HCT116 (cell line): Measurements from ENCODE around the gene CYP46A1. TPM values are rescaled to one million over a fixed set of nuclear protein-coding genes. Genes with fewer than 3 reads are reported as not detected.

Experiments
- ATAC-seq: fragments of 200-7000 bp; cut with Tn5 transposase; 2 replicates; pipeline ENCODE4 v1.9.1; 2020; ENCODE audit warnings: mild to moderate bottlenecking, moderate library complexity
- BruUV-seq: library from RNA; stranded (reverse); fragments of 400-500 nt; replicated peaks from 2 replicates; lab custom pipeline; 2021; lab: Mats Ljungman, UMichigan
- CTCF ChIA-PET: fragments of 300-600 bp; sonication (Branson Sonifier 250); formaldehyde crosslinking; loops from one replicate; lab custom pipeline; 2021; ENCODE audit warnings: antibody characterized with exemption; lab: Charles Lee
- POLR2A ChIA-PET: fragments of 300-600, 350-600 bp; sonication (Branson Sonifier 250); formaldehyde crosslinking; loops from one replicate; lab custom pipeline; 2021; ENCODE audit warnings: antibody characterized with exemption; lab: Charles Lee
- RAD21 ChIA-PET, 2 experiments: fragments of 300-600 bp; sonication (Branson Sonifier 250); formaldehyde crosslinking; loops; one replicate each; lab custom pipeline; 2023; ENCODE audit warnings: low total read pairs in 2 of 2; ENCODE audit not compliant: uncharacterized antibody in 2 of 2, unreplicated experiment in 2 of 2, low non-redundant PET in 1 of 2; lab: Charles Lee
- DNase-seq: peaks from one replicate; pipeline ENCODE4 v3.0.0-alpha.2; 2010; ENCODE audit warnings: low read depth, low spot score
- H2AFZ ChIP-seq: fragments of 200-600 bp; shearing (Covaris generic), sonication (generic); 2 replicates; pipeline ENCODE4 v1.6.1; 2017; ENCODE audit warnings: low read depth, mixed run types, mixed read lengths, antibody characterized with exemption, low read length; ENCODE audit not compliant: poor library complexity, severe bottlenecking
- H3K27ac ChIP-seq: 2 replicates; pipeline ENCODE4 v1.5.1; 2012; ENCODE audit warnings: low read depth, low read length
- H3K27me3 ChIP-seq: fragments of 200-600 bp; sonication (generic); 2 replicates; pipeline ENCODE4 v1.6.1; 2016; ENCODE audit warnings: mixed run types, low read length, mixed read lengths; ENCODE audit not compliant: insufficient read depth
- H3K36me3 ChIP-seq, 2 experiments: fragments of 200-500 bp in 1 of 2; fragments of 200-600 bp in 1 of 2; sonication (Bioruptor generic) in 1 of 2; sonication (generic) in 1 of 2; 2 replicates each; pipeline versions ENCODE4 v1.5.1 to v1.6.1; 2014 to 2016; ENCODE audit warnings: low read length in 2 of 2, inconsistent platforms in 1 of 2, mixed read lengths in 1 of 2, mixed run types in 1 of 2; ENCODE audit not compliant: insufficient read depth in 2 of 2, control insufficient read depth in 1 of 2
- H3K4me1 ChIP-seq, 2 experiments: fragments of 200-600 bp in 1 of 2; sonication (generic) in 1 of 2; 2 replicates each; pipeline versions ENCODE4 v1.5.1 to v1.6.1; 2012 to 2017; ENCODE audit warnings: low read length in 2 of 2, inconsistent platforms in 1 of 2, mild to moderate bottlenecking in 1 of 2, mixed read lengths in 1 of 2, mixed run types in 1 of 2, moderate library complexity in 1 of 2; ENCODE audit not compliant: insufficient read depth in 2 of 2, control insufficient read depth in 1 of 2
- H3K4me2 ChIP-seq: fragments of 200-600 bp; sonication (generic); 2 replicates; pipeline ENCODE4 v1.6.1; 2017; ENCODE audit warnings: mixed run types, low read length, mixed read lengths
- H3K4me3 ChIP-seq, 2 experiments: fragments of 200-600 bp in 1 of 2; sonication (generic) in 1 of 2; replicated peaks in 1 of 2; 2 replicates each; pipeline ENCODE4 v1.5.1; 2011 to 2016; ENCODE audit warnings: low read length in 2 of 2, control low read depth in 1 of 2, low read depth in 1 of 2, mild to moderate bottlenecking in 1 of 2, mixed read lengths in 1 of 2, mixed run types in 1 of 2
- H3K79me2 ChIP-seq: fragments of 200-600 bp; sonication (generic); 2 replicates; pipeline ENCODE4 v1.6.1; 2017; ENCODE audit warnings: mild to moderate bottlenecking, mixed run types, low read length, moderate library complexity, mixed read lengths; ENCODE audit not compliant: insufficient read depth
- H3K9ac ChIP-seq: fragments of 200-600 bp; sonication (generic); 2 replicates; pipeline ENCODE4 v1.6.1; 2016; ENCODE audit warnings: low read length, mixed read lengths
- H3K9me2 ChIP-seq: fragments of 200-600 bp; sonication (generic), shearing (Covaris generic); 2 replicates; pipeline ENCODE4 v1.6.1; 2017; ENCODE audit warnings: mixed run types, mild to moderate bottlenecking, moderate library complexity; ENCODE audit not compliant: insufficient read depth
- H3K9me3 ChIP-seq, 2 experiments: fragments of 200-500 bp in 1 of 2; fragments of 200-600 bp in 1 of 2; sonication (Bioruptor generic) in 1 of 2; sonication (generic) in 1 of 2; 2 replicates each; pipeline ENCODE4 v1.6.1; 2014 to 2017; ENCODE audit warnings: low read length in 2 of 2, mixed read lengths in 2 of 2, inconsistent platforms in 1 of 2, low read depth in 1 of 2, mild to moderate bottlenecking in 1 of 2, mixed run types in 1 of 2, moderate library complexity in 1 of 2; ENCODE audit not compliant: control insufficient read depth in 1 of 2, insufficient read depth in 1 of 2
- H4K20me1 ChIP-seq: fragments of 200-600 bp; sonication (generic), shearing (Covaris generic); 2 replicates; pipeline ENCODE4 v1.6.1; 2017; ENCODE audit warnings: mixed run types, mild to moderate bottlenecking, moderate library complexity; ENCODE audit not compliant: insufficient read depth
- ATF3 ChIP-seq: IDR thresholded peaks from 2 replicates; pipeline ENCODE4 v1.6.1; 2012
- CBX3 ChIP-seq: IDR thresholded peaks from 2 replicates; pipeline ENCODE4 v1.6.1; 2012; ENCODE audit warnings: low read depth
- CTCF ChIP-seq, 3 experiments: fragments of 200-600 bp in 1 of 3; sonication (generic) in 1 of 3; IDR thresholded peaks in 2 of 3; conservative IDR thresholded peaks in 1 of 3; 2 replicates each; pipeline ENCODE4 v1.5.1; 2012 to 2017; ENCODE audit warnings: low read depth in 2 of 3, low read length in 2 of 3, antibody characterized with exemption in 1 of 3, borderline replicate concordance in 1 of 3, control low read depth in 1 of 3, mild to moderate bottlenecking in 1 of 3, mixed read lengths in 1 of 3, mixed run types in 1 of 3, moderate library complexity in 1 of 3; ENCODE audit not compliant: insufficient read depth in 1 of 3
- EGR1 ChIP-seq: IDR thresholded peaks from 2 replicates; pipeline ENCODE4 v1.6.1; 2012; ENCODE audit warnings: low read depth
- ELF1 ChIP-seq: IDR thresholded peaks from 2 replicates; pipeline ENCODE4 v1.6.1; 2012; ENCODE audit warnings: low read depth, borderline replicate concordance
- EZH2 ChIP-seq: fragments of 200-600 bp; sonication (generic); IDR thresholded peaks from 2 replicates; pipeline ENCODE4 v1.6.1; 2017; ENCODE audit warnings: antibody characterized with exemption, mixed run types
- EZH2phosphoT487 ChIP-seq: fragments of 200-600 bp; IDR thresholded peaks from 2 replicates; pipeline ENCODE4 v1.6.1; 2018; ENCODE audit warnings: antibody characterized with exemption, borderline replicate concordance
- FOSL1 ChIP-seq: IDR thresholded peaks from 2 replicates; pipeline ENCODE4 v1.6.1; 2012; ENCODE audit warnings: low read depth
- JUND ChIP-seq: IDR thresholded peaks from 2 replicates; pipeline ENCODE4 v1.6.1; 2012
- MAX ChIP-seq: IDR thresholded peaks from 2 replicates; pipeline ENCODE4 v1.6.1; 2012
- POLR2AphosphoS5 ChIP-seq: IDR thresholded peaks from 2 replicates; pipeline ENCODE4 v1.6.1; 2011; ENCODE audit warnings: mild to moderate bottlenecking, low read depth, low read length, moderate library complexity
- RAD21 ChIP-seq: IDR thresholded peaks from 2 replicates; pipeline ENCODE4 v1.6.1; 2012; ENCODE audit warnings: low read depth, mild to moderate bottlenecking
- SIN3A ChIP-seq: IDR thresholded peaks from 2 replicates; pipeline ENCODE4 v1.6.1; 2012; ENCODE audit warnings: low read depth
- SP1 ChIP-seq: IDR thresholded peaks from 2 replicates; pipeline ENCODE4 v1.6.1; 2012; ENCODE audit warnings: low read depth
- SRF ChIP-seq: IDR thresholded peaks from 2 replicates; pipeline ENCODE4 v1.6.1; 2012; ENCODE audit warnings: low read depth
- TCF7L2 ChIP-seq: IDR thresholded peaks from 2 replicates; pipeline ENCODE4 v1.7.0; 2011; ENCODE audit warnings: borderline replicate concordance, inconsistent platforms; ENCODE audit not compliant: insufficient read depth, insufficient read length; ENCODE audit errors: extremely low read depth
- YY1 ChIP-seq: IDR thresholded peaks from 2 replicates; pipeline ENCODE4 v1.6.1; 2011; ENCODE audit warnings: low read length, low read depth, moderate library complexity, mild to moderate bottlenecking; ENCODE audit not compliant: insufficient replicate concordance; ENCODE audit errors: extremely low read depth
- ZBTB33 ChIP-seq: IDR thresholded peaks from 2 replicates; pipeline ENCODE4 v1.6.1; 2011; ENCODE audit warnings: mild to moderate bottlenecking, low read length, moderate library complexity; ENCODE audit not compliant: insufficient replicate concordance; ENCODE audit errors: extremely low read depth
- ZFX ChIP-seq: fragments of 450-650 bp; IDR thresholded peaks from 2 replicates; pipeline ENCODE4 v1.6.1; 2017
- ZNF274 ChIP-seq: fragments of 200-500 bp; sonication (Bioruptor generic); IDR thresholded peaks from 2 replicates; pipeline ENCODE4 v1.6.1; 2014; ENCODE audit warnings: mild to moderate bottlenecking, low read depth, low read length, inconsistent platforms
- intact Hi-C: fragments of 100-400 bp; cut with micrococcal nuclease; formaldehyde crosslinking; loops from 2 replicates; pipeline ENCODE4 v1.10.0; 2022
- total RNA-seq: library from RNA; stranded (reverse); gene quantifications from one replicate; pipeline ENCODE4 v1.2.1, GENCODE V29; 2021; ENCODE audit not compliant: unreplicated experiment

CYP46A1 gene
- total RNA-seq, 1 experiment from 2014 or later: 0.76 TPM

GRCh38 chr14:99647411-99647810, 36.7 kb upstream of the CYP46A1 start:
- ChIA-PET POLR2A (no interaction called here), CTCF (no interaction called here), RAD21 (no interaction called here)
- intact Hi-C loops: no loop called here
- H2AFZ ChIP-seq: no peak overlapping the region
- H3K4me1 ChIP-seq: no peaks in the 10 kb centered on the region
- no peaks in the 10 kb centered on the region for H3K27me3 ChIP-seq
- H3K27ac ChIP-seq: no peak overlapping the region
- no peak for DNase-seq
- BruUV-seq: no TSS peak
- H3K9ac ChIP-seq: no peak overlapping the region
- TF ChIP-seq ZBTB33 (no peak), ELF1 (no peak), SP1 (no peak), EZH2 (no peak), SIN3A (no peak), CBX3 (no peak), SRF (no peak), CTCF (IDR thresholded peaks at IDR 0.05 in 2 of 3, conservative IDR thresholded peaks at IDR 0.05 in 1 of 3; ENCODE audit: borderline replicate concordance in 1 of 3, insufficient read depth in 1 of 3, low read depth in 2 of 3, low read length in 2 of 3) (no peak), EGR1 (no peak), RAD21 (no peak), ZNF274 (no peak), YY1 (no peak), POLR2AphosphoS5 (no peak), JUND (no peak), ATF3 (no peak), ZFX (no peak), MAX (no peak), EZH2phosphoT487 (no peak), FOSL1 (no peak), TCF7L2 (no peak)
- H3K9me2 ChIP-seq: no peaks in the 10 kb centered on the region
- no peaks in the 10 kb centered on the region for H3K79me2 ChIP-seq
- no peaks in the 10 kb centered on the region for H4K20me1 ChIP-seq
- no peak overlapping the region for H3K4me3 ChIP-seq
- H3K4me2 ChIP-seq: no peak overlapping the region
- no peak for ATAC-seq
- H3K9me3 ChIP-seq: no peaks in the 10 kb centered on the region
- H3K36me3 ChIP-seq: no peaks in the 10 kb centered on the region
